Mucosa of stomach (tissue), 1 donor: Measurements from ENCODE around the gene TFPT.

Experiments
- H3K27me3 ChIP-seq: one replicate; pipeline ENCODE4 v1.7.0; 2013; ENCODE audit warnings: mild to moderate bottlenecking, low read length; ENCODE audit not compliant: control insufficient read depth, insufficient read depth
- H3K36me3 ChIP-seq: one replicate; pipeline ENCODE4 v1.7.0; 2013; ENCODE audit warnings: low read length; ENCODE audit not compliant: control insufficient read depth, insufficient read depth
- H3K4me1 ChIP-seq: one replicate; pipeline ENCODE4 v1.7.0; 2013; ENCODE audit warnings: mild to moderate bottlenecking, low read length; ENCODE audit not compliant: control insufficient read depth, insufficient read depth
- H3K4me3 ChIP-seq: one replicate; pipeline ENCODE4 v1.7.0; 2013; ENCODE audit warnings: low read length
- H3K9ac ChIP-seq: one replicate; pipeline ENCODE4 v1.7.0; 2013; ENCODE audit warnings: mild to moderate bottlenecking, low read length, moderate library complexity
- H3K9me3 ChIP-seq: one replicate; pipeline ENCODE4 v1.7.0; 2013; ENCODE audit warnings: mild to moderate bottlenecking, low read length, moderate library complexity; ENCODE audit not compliant: control insufficient read depth
- donor health status: Pancreatic carcinoma.

Gene TFPT

GRCh38 chr19:54128441-54128725, 12.9 kb upstream of the TFPT start:
- Histone ChIP-seq H3K9me3 (no peaks in the 10 kb centered on the region), H3K36me3 (no peaks in the 10 kb centered on the region), H3K27me3 (no peaks in the 10 kb centered on the region), H3K4me1 (no peaks in the 10 kb centered on the region), H3K9ac (no peak overlapping the region), H3K4me3 (no peak overlapping the region)

- Histone ChIP-seq H3K9ac (no peak overlapping the region), H3K9me3 (no peaks in the 10 kb centered on the region), H3K36me3 (no peaks in the 10 kb centered on the region), H3K4me3 (no peak overlapping the region), H3K4me1 (no peaks in the 10 kb centered on the region), H3K27me3 (no peaks in the 10 kb centered on the region)
Observed at GRCh38 chr19:54127688-54128440, 12.4 kb upstream of the TFPT start.

- Histone ChIP-seq H3K9me3 (no peaks in the 10 kb centered on the region), H3K4me1 (no peaks in the 10 kb centered on the region), H3K9ac (no peak overlapping the region), H3K27me3 (no peaks in the 10 kb centered on the region), H3K4me3 (no peak overlapping the region), H3K36me3 (no peaks in the 10 kb centered on the region)
Observed at GRCh38 chr19:54125713-54126112, 10.3 kb upstream of the TFPT start.

GRCh38 chr19:54124393-54124792, 8.9 kb upstream of the TFPT start:
- H3K9me3 ChIP-seq: no peaks in the 10 kb centered on the region
- no peak overlapping the region for H3K4me3 ChIP-seq
- no peaks in the 10 kb centered on the region for H3K36me3 ChIP-seq

GRCh38 chr19:54123682-54124081, 8.2 kb upstream of the TFPT start:
- Histone ChIP-seq H3K27me3 (no peaks in the 10 kb centered on the region), H3K4me3 (no peak overlapping the region), H3K9ac (no peak overlapping the region), H3K36me3 (no peaks in the 10 kb centered on the region), H3K4me1 (no peaks in the 10 kb centered on the region), H3K9me3 (no peaks in the 10 kb centered on the region)

More at GRCh38 chr19:54124393-54124792, 8.9 kb upstream of the TFPT start:
- Histone ChIP-seq H3K4me1 (no peaks in the 10 kb centered on the region), H3K9ac (no peak overlapping the region), H3K27me3 (no peaks in the 10 kb centered on the region)

GRCh38 chr19:54121259-54121658, 5.8 kb upstream of the TFPT start:
- H3K9ac ChIP-seq: no peak overlapping the region
- no peaks in the 10 kb centered on the region for H3K4me1 ChIP-seq
- H3K9me3 ChIP-seq: no peaks in the 10 kb centered on the region
- H3K27me3 ChIP-seq: no peaks in the 10 kb centered on the region
- H3K36me3 ChIP-seq: no peaks in the 10 kb centered on the region
- H3K4me3 ChIP-seq: no peak overlapping the region

GRCh38 chr19:54114340-54115108, 933 bp downstream of the TFPT start:
- Histone ChIP-seq H3K9me3 (no peaks in the 10 kb centered on the region), H3K9ac (peak overlapping the region; percentile 94), H3K27me3 (no peaks in the 10 kb centered on the region), H3K4me3 (peak overlapping the region; percentile 100), H3K36me3 (no peaks in the 10 kb centered on the region), H3K4me1 (peaks cover 9% of the 10 kb centered on the region)

- no peaks in the 10 kb centered on the region for H3K27me3 ChIP-seq
- no peak overlapping the region for H3K4me3 ChIP-seq
- no peak overlapping the region for H3K9ac ChIP-seq
- H3K9me3 ChIP-seq: no peaks in the 10 kb centered on the region
- peaks cover 9% of the 10 kb centered on the region for H3K4me1 ChIP-seq
- H3K36me3 ChIP-seq: no peaks in the 10 kb centered on the region
Observed at GRCh38 chr19:54109651-54110050, 5.8 kb downstream of the TFPT start.

- H3K9me3 ChIP-seq: no peaks in the 10 kb centered on the region
- no peaks in the 10 kb centered on the region for H3K36me3 ChIP-seq
- no peaks in the 10 kb centered on the region for H3K27me3 ChIP-seq
- no peaks in the 10 kb centered on the region for H3K4me1 ChIP-seq
- no peak overlapping the region for H3K4me3 ChIP-seq
- no peak overlapping the region for H3K9ac ChIP-seq
Observed at GRCh38 chr19:54108496-54108895, 7.0 kb downstream of the TFPT start.

GRCh38 chr19:54107876-54108490, 7.5 kb downstream of the TFPT start:
- Histone ChIP-seq H3K9ac (no peak overlapping the region), H3K4me1 (no peaks in the 10 kb centered on the region), H3K27me3 (no peaks in the 10 kb centered on the region), H3K36me3 (no peaks in the 10 kb centered on the region), H3K4me3 (no peak overlapping the region), H3K9me3 (no peaks in the 10 kb centered on the region)

GRCh38 chr19:54106716-54107115, 8.7 kb downstream of the TFPT start:
- H3K36me3 ChIP-seq: no peaks in the 10 kb centered on the region
- H3K4me1 ChIP-seq: peaks cover 7% of the 10 kb centered on the region
- no peaks in the 10 kb centered on the region for H3K9me3 ChIP-seq
- no peaks in the 10 kb centered on the region for H3K27me3 ChIP-seq
- no peak overlapping the region for H3K9ac ChIP-seq
- H3K4me3 ChIP-seq: no peak overlapping the region

GRCh38 chr19:54105796-54106195, 9.7 kb downstream of the TFPT start:
- Histone ChIP-seq H3K4me3 (no peak overlapping the region), H3K36me3 (no peaks in the 10 kb centered on the region), H3K27me3 (no peaks in the 10 kb centered on the region), H3K4me1 (peaks cover 7% of the 10 kb centered on the region), H3K9ac (no peak overlapping the region), H3K9me3 (no peaks in the 10 kb centered on the region)
